Endothelial cell of hepatic sinusoid (primary cell): ENCODE results near the gene PRUNE2.

ENCODE experiments used
- in situ Hi-C: cut with HindIII; loops from 2 replicates; pipeline ENCODE4 v1.10.0; 2017; ENCODE audit warnings: low sequenced_read_pairs

PRUNE2 gene

DNA sequence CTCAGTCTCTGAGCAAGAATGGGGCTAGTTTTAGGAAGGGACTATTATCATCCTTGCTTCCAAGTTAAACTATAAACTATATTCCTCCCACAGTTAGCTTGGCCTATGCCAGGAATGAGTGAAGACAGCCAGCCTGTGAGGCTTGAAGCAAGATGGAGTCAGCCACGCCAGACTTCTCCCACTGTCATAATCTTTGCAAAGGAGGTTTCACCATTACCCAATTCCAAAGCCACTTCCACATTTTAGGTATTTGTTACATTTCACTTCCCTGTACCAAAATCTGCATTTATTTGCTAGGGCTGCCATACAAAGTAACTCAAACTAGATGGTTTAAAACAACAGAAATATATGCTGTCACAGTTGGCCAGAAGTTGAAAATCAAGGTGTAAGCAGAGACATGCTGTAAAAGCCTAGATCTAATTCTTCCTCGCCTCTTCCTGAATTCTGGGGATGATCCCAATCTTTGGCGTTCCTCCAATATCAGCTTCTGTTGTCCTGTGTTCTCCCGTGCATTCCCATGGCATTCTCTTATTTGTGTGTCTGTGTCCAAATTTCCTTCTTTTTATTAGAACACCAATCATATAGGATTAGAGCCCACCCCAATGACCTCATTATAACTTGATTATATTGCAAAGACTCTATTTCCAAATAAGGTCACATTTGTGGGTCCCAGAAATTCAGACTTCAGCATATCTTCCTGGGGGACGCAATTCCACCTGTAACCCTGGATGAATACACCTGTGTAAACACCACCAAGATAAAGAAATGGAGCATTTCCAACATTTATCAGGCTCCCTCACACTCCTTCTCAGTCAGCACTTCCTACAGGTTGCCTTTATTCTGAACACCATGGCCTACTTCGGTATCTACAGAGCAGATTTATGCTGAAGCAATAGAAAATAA is 320.2 kb downstream of the PRUNE2 start:
- in situ Hi-C loops, result no loop called here

DNA sequence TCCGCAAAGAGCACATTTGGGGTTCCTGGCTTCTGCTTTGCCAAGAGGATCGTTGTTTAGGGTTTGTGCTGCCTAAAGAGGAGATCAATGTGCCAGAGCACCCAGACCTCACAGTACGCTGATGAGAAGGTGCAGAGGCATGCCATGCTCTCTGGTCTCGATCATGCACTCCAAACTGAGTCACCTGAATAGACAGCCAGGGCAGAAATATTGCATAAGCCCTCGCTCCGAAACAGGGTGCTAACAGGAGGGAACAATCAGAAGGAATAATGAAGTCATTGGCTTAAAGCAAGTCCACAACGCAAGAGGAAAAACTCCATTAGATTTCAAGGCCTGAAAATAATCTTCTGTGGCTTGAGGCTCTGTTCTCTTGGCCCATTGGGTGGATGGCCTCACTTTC is 322.7 kb downstream of the PRUNE2 start:
- in situ Hi-C loops, result no loop called here

DNA sequence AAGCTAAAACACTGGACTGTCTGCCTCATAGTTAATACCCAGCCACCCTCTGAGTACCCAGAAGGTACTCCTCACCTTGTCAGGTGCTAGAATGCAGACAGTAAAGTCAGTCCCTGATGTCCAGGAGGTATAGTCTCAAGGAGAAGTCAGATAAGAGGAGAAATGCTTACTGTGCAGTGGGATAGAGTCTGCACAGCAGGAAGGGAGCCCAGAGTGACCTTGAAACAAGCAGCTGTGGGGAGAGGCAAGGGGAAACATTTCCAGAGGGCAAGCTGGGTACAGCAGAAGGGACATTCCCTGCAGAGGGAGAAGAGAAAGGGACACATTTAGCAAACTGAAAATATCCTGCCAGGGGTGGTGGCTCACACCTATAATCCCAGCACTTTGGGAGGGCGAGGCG is 324.2 kb downstream of the PRUNE2 start:
- in situ Hi-C loops, result no loop called here

DNA sequence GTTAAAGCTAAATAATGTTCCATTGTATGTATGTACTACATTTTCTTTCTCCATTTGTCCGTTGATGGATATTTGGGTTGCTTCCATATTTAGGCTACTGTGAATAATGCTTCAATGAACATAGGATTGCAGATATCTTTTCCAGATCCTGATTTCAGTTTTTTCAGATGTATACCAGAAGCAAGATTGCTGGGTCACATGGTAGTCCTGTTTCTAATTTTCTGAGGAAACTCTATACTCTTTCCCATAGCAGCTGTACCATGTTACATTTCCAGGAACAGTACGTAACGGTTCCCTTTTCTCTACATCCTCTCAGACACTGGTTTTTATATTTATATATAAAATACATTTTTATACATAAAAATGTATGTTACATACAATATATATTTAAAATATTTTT is 325.1 kb downstream of the PRUNE2 start:
- in situ Hi-C loops, result no loop called here

DNA sequence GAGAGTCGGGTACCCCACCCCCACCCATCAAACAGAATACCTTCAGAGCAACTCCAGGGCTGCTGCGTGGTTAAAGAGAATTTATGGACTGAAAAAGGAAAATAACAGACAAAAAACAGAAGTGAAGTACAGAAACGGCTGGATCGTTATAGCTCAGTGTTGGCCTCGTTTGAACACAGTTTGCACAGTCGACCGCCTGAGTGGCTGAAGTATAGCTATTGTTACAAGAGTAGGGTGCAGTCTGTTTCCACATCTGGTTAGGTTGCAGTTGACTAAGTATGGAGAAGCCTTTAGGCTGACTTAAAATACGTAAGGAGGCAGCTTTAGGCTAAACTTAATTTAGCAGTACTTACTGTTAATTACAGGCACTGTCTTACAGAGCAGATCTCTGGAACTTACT is 325.7 kb downstream of the PRUNE2 start:
- in situ Hi-C loops, result no loop called here

DNA sequence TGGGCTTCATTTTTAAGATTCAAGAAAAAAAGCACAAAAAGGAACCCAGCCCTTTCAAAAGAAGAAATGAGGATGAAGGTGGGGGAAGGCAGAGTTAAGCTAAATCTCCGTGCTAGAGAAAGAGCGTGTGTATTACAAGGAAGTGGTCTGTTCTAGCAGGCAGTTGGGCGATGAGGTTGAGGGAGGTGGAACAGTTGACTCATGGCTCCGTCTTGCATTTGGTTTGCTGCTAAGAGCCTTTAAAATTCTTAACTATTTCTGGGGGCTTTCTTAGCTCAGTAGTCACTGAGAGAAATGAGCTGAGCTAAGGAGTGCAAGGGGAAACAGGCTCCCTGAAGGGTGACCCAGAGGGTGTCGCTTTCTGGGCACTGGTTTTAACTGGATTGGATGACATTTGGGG is 329.6 kb downstream of the PRUNE2 start:
- in situ Hi-C loops, result no loop called here

DNA sequence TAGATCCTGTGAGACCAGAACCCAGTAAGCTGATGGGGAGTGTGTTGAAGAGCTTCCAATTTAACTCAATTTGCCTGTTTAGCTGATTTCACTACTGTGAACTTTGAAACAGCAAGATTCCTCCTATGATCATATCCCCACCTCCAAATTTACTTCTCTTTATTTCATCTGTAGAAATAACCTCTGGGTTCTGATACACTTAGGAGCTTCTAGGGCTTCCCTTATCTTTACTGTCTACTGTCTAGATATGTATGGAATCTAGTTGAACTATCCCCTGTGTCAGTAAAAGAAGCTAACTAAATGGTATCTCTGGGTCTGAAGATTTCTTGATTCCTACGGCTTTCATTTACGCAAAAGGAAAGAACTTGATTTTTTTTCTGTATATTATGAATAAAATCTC is 330.2 kb downstream of the PRUNE2 start:
- in situ Hi-C loops, result no loop called here

DNA sequence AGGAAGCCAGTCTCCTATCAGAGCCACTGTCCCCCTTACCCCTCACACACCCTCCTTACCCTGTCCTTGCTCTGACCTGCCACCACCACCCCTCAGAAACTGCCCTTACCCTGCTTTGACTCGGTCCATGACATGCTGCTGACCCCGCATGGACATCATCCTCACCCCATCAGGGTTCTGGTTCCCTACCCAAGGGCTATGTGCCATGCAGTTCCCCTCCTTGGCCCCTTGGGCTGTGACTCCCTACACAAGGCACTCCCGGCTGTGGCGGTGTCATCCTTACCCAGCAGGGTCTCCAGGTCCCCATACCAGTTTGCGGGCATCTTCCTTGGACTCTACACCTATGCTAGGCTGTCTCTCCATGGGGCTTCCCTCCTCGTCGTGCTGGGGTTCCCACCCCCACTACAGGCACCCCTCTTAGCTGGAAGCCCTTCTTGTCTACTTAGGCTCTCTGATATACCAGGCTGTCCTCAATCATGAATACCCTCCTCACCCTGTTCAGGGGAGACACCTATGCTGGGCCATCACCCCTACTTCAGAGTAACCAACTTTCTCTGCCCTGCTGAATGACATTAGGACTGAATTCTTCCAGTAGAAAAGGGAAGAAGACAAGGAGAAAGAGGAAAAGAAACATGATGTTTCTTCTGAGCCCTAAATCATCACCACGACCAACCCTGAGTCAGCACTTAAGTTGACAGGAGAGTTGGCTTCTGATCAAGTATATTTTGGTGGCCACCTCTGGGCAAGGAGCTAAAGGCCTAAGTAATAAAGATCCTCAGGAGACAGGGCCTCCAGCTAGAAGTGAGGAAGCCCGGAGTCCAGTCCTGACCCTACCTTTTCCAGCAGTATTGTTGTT is 331.8 kb downstream of the PRUNE2 start:
- in situ Hi-C loops, result no loop called here

DNA sequence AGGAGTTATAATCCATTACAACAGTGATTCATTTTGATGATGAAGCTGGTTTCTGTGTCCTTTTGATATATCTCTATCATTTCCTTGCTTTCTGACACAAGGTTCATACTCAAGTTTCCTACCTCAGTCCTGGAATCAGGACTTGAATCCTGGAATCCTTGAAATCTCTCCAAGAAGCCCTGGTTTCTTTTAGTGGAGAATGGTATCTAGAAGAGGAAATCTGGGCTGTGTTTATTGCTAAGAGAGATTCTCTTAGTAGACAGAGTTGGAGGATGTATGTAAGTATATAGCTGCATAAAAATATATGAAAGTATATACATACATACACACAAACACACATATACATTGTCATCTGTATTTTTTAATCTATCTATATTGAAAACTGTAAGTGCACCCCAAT is 332.5 kb downstream of the PRUNE2 start:
- in situ Hi-C loops, result no loop called here

DNA sequence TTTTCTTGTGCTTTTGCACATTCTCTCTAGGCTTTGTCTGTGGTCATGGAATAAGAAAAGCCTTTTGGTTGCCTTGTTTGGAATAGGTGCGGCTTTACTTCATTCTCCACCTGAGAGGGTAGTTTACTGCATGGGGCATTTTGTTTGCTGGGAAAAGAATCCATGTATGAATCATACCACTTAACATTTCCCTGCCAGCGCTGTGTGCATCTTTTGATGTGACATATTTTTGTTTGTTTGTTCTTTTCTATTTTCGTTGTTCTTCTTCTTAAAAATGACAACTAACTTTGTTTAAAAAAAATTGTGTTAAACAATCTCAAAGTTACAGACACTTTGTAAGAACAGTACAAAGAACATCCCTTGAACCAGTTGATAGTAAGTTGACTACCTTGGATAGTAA is 333.8 kb downstream of the PRUNE2 start:
- in situ Hi-C loops, result no loop called here

DNA sequence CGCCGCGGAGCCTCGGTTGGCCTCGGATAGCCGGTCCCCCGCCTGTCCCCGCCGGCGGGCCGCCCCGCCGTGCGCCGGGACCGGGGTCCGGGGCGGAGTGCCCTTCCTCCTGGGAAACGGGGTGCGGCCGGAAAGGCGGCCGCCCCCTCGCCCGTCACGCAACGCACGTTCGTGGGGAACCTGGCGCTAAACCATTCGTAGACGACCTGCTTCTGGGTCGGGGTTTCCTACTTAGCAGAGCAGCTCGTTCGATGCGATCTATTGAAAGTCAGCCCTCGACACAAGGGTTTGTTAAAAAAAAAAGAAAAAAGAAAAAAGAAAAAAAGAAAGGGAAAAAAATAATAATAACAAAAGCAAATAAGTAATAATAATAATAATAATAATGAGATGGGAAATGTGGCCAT is 334.2 kb downstream of the PRUNE2 start:
- in situ Hi-C loops, result no loop called here

DNA sequence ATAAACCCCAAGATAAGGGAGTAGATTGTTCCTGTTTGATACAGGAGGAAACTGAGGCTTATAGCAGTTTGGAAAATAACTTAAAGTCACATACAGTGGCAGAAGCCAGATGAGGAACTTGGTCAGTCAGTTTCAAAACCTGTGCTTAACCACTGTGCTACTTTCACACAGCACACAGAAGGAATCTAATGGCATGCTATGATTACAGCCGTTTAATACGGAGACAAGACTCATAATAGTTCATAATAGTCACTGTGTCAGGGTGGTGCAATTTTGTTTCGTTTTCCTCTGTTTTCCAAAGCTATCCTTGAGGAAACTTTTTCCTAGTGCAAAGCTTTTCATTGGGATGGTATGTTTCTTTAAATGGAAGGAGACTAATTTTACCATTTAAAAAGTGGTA is 334.6 kb downstream of the PRUNE2 start:
- in situ Hi-C loops, result no loop called here

DNA sequence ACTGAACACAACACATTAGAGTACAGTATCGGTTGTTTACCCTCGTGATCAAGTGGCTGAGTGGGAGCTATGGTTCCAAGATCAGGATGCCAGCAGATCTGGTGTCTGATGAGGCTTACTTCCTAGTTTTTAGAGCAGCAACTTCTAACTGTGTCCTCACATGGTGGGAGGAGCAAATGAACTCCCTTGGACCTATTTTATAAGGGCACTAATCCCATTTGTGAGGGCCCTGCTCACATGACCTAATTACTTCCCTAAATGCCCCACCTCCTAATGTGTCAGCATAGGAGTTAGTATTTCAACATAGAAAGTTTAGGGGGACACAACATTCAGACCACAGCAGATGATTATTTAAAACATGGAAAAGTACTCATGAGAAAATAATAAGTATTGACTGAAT is 335.1 kb downstream of the PRUNE2 start:
- in situ Hi-C loops, result no loop called here

DNA sequence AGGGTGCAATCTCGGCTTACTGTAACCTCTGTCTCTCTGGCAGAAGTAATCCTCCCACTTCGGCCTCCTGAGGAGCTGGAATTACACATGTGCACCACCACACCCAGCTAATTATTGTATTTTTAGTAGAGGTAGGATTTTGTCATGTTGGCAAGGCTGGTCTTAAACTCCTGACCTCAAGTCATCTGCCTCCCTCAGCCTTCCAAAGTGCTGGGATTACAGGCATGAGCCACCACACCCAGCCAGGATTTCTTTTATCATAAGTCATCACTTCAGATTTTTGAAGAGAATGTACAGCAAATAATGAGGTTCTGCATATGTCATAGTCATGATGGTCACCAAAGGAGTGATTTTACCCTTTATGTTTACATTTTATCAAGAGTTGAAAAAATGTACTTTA is 338.8 kb downstream of the PRUNE2 start:
- in situ Hi-C loops, result no loop called here

DNA sequence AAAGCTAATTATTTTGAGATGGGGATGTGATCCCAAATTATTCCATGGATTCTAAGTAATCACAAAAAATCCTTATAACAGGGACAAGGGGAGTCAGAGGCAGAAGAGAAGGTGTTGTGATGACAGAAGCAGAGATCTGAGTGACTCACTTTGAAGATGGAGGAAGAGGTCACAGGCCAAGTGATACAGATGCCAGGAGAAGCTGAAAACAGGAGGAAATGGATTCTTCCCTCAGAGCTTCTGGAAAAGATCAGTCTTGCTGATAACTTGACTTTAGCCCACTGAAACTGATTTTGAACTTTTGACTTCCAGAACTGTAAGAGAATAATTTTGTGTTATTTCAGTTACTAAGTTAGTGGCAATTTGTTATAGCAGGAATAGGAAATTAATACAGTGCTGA is 341.6 kb downstream of the PRUNE2 start:
- in situ Hi-C loops, result no loop called here

DNA sequence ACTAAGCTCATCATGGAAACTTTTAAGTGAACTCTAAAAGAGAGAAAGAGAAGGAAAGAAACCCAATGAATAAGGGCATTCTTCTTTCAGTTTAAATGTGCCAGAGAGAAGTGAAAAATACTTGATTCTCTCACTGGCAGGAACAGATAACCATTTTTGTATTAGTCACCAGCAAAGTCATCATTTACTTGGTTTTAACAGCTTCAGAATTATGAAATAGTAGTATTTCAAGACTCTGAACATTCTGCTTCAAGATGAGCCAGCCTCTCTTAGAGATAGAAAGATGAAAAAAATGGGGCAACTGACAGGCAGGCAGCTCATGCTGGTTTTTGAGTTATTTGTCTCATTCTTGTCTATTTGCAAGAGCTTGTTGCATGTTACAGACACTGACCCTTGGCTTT is 343.4 kb downstream of the PRUNE2 start:
- in situ Hi-C loops, result no loop called here

DNA sequence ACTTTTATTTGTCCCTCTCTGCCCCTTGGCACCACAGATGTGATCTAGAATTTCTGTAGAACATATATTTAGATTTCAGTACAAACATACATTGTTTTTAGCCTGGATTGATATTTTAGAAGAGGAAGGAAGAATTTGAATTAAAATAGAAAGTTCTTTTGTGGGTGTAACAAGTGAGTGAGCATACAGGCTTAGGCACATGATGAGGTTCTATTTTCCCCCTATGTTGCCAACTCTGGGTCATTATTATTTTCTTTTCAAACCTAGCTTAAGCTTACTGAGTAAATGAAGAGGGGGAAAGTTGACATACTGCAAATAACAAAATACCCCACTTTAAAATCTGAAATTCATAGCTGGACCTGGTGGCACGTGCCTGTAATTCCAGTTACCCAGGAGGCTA is 344.0 kb downstream of the PRUNE2 start:
- in situ Hi-C loops, result no loop called here
